ENCODE measurements around the gene MC1R.

Gene MC1R

GRCh38 chr16:89936034-89936433, 17.4 kb downstream of the MC1R start:
- no peak for DNase-seq

GRCh38 chr16:89936508-89936907, 17.8 kb downstream of the MC1R start:
- no peak for DNase-seq

GRCh38 chr16:89936981-89937380, 18.3 kb downstream of the MC1R start:
- no peak for DNase-seq

GRCh38 chr16:89938175-89938885, 19.7 kb downstream of the MC1R start:
- no peak for DNase-seq

- no peak for DNase-seq
Measured at GRCh38 chr16:89944773-89945172, 26.1 kb downstream of the MC1R start.

GRCh38 chr16:89945654-89946053, 27.0 kb downstream of the MC1R start:
- peak in 1 of 2 experiments; percentile 41 for DNase-seq

GRCh38 chr16:89946515-89946914, 27.9 kb downstream of the MC1R start:
- no peak for DNase-seq

- DNase-seq = no peak
Measured at GRCh38 chr16:89949121-89949742, 30.6 kb downstream of the MC1R start.

- DNase-seq = no peak
Measured at GRCh38 chr16:89949756-89950155, 31.1 kb downstream of the MC1R start.

GRCh38 chr16:89951509-89951908, 32.8 kb downstream of the MC1R start:
- DNase-seq = no peak

GRCh38 chr16:89952049-89952448, 33.4 kb downstream of the MC1R start:
- no peak for DNase-seq

- DNase-seq = no peak
Measured at GRCh38 chr16:89952551-89952950, 33.9 kb downstream of the MC1R start.

- no peak for DNase-seq
Measured at GRCh38 chr16:89953671-89954406, 35.2 kb downstream of the MC1R start.

- DNase-seq = no peak
Measured at GRCh38 chr16:89954462-89954861, 35.8 kb downstream of the MC1R start.

- DNase-seq = no peak
Measured at GRCh38 chr16:89955001-89955685, 36.5 kb downstream of the MC1R start.

GRCh38 chr16:89956505-89957215, 38.0 kb downstream of the MC1R start:
- DNase-seq = no peak

- no peak for DNase-seq
Measured at GRCh38 chr16:89957216-89957785, 38.6 kb downstream of the MC1R start.

- peak in 1 of 2 experiments; percentile 52 for DNase-seq
Measured at GRCh38 chr16:89958068-89958467, 39.4 kb downstream of the MC1R start.

GRCh38 chr16:89958596-89958995, 39.9 kb downstream of the MC1R start:
- no peak for DNase-seq

GRCh38 chr16:89960966-89961365, 42.3 kb downstream of the MC1R start:
- no peak for DNase-seq

GRCh38 chr16:89961920-89962319, 43.3 kb downstream of the MC1R start:
- DNase-seq = no peak

- no peak for DNase-seq
Measured at GRCh38 chr16:89962754-89963498, 44.3 kb downstream of the MC1R start.
